SK-N-SH (cell line): ENCODE data around the gene C1orf50. TPM values are rescaled to one million over a fixed set of nuclear protein-coding genes. Genes with fewer than 3 reads are reported as not detected.
A peak's percentile ranks its signal among the peaks of the same experiment; 100 is the strongest.

Experiments used
- CTCF ChIA-PET: fragments of 300-600, 350-600 bp; formaldehyde crosslinking; extraction: SDS; loops from one replicate; lab custom pipeline; 2021; lab: Yijun Ruan, JAX
- POLR2A ChIA-PET: fragments of 350-600 bp; sonication (Branson Sonifier 250); formaldehyde crosslinking; extraction: SDS; loops from one replicate; lab custom pipeline; 2020; ENCODE audit warnings: antibody characterized with exemption, inconsistent platforms; lab: Yijun Ruan, JAX
- DNase-seq: peaks from one replicate; pipeline ENCODE4 v3.0.0; 2012
- H2AFZ ChIP-seq: fragments of 200-600 bp; sonication (generic); 2 replicates; pipeline ENCODE4 v1.8.1; 2016; ENCODE audit warnings: antibody characterized with exemption, mild to moderate bottlenecking, low read depth
- H3F3A ChIP-seq: fragments of 200-600 bp; sonication (generic); replicated peaks from 2 replicates; pipeline ENCODE3; 2016; ENCODE audit warnings: antibody characterized with exemption, mild to moderate bottlenecking; ENCODE audit not compliant: insufficient read depth
- H3K27ac ChIP-seq, 2 experiments: fragments of 200-500 bp in 1 of 2; fragments of 200-600 bp in 1 of 2; sonication (Bioruptor generic) in 1 of 2; sonication (generic), shearing (Covaris generic) in 1 of 2; 2 replicates each; pipeline versions ENCODE4 v1.5.1 to v1.6.1; 2014 to 2016; ENCODE audit warnings: low read depth in 2 of 2, inconsistent platforms in 1 of 2, low read length in 1 of 2, mild to moderate bottlenecking in 1 of 2, mixed read lengths in 1 of 2
- H3K27me3 ChIP-seq: fragments of 200-600 bp; sonication (generic), shearing (Covaris generic); 2 replicates; pipeline ENCODE4 v1.6.1; 2016; ENCODE audit warnings: mixed run types; ENCODE audit not compliant: insufficient read depth
- H3K36me3 ChIP-seq, 2 experiments: fragments of 200-500 bp in 1 of 2; fragments of 200-600 bp in 1 of 2; sonication (Bioruptor generic) in 1 of 2; sonication (generic) in 1 of 2; replicated peaks in 1 of 2; 2 replicates each; pipeline versions ENCODE3 to v1.5.1; 2014 to 2016; ENCODE audit warnings: low read length in 1 of 2, mild to moderate bottlenecking in 1 of 2; ENCODE audit not compliant: insufficient read depth in 2 of 2, control insufficient read depth in 1 of 2
- H3K4me1 ChIP-seq, 2 experiments: fragments of 200-500 bp in 1 of 2; fragments of 200-600 bp in 1 of 2; sonication (Bioruptor generic) in 1 of 2; sonication (generic), shearing (Covaris generic) in 1 of 2; 2 replicates each; pipeline versions ENCODE4 v1.5.1 to v1.6.1; 2014 to 2016; ENCODE audit warnings: low read depth in 1 of 2, low read length in 1 of 2, mixed run types in 1 of 2; ENCODE audit not compliant: insufficient read depth in 2 of 2, control insufficient read depth in 1 of 2
- H3K4me2 ChIP-seq: fragments of 200-600 bp; sonication (generic), shearing (Covaris generic); 2 replicates; pipeline ENCODE4 v1.6.1; 2017; ENCODE audit warnings: mixed run types
- H3K4me3 ChIP-seq, 2 experiments: fragments of 200-500 bp in 1 of 2; fragments of 200-600 bp in 1 of 2; sonication (Bioruptor generic) in 1 of 2; sonication (generic), shearing (Covaris generic) in 1 of 2; 2 replicates each; pipeline versions ENCODE4 v1.5.1 to v1.8.1; 2014 to 2016; ENCODE audit warnings: low read depth in 2 of 2, inconsistent platforms in 1 of 2, low read length in 1 of 2, mild to moderate bottlenecking in 1 of 2, mixed read lengths in 1 of 2, moderate library complexity in 1 of 2
- H3K79me2 ChIP-seq: fragments of 200-600 bp; sonication (generic); 2 replicates; pipeline ENCODE4 v1.8.1; 2017; ENCODE audit warnings: mild to moderate bottlenecking; ENCODE audit not compliant: insufficient read depth
- H3K9ac ChIP-seq: fragments of 200-600 bp; sonication (generic); 2 replicates; pipeline ENCODE4 v1.6.1; 2017; ENCODE audit warnings: mixed run types
- H3K9me2 ChIP-seq: fragments of 200-600 bp; sonication (generic); 2 replicates; pipeline ENCODE4 v1.6.1; 2017; ENCODE audit warnings: mixed run types
- H3K9me3 ChIP-seq: fragments of 200-600 bp; sonication (generic); 2 replicates; pipeline ENCODE4 v1.6.1; 2017; ENCODE audit warnings: mixed run types, mild to moderate bottlenecking, moderate library complexity
- H4K20me1 ChIP-seq: fragments of 200-600 bp; sonication (generic); 2 replicates; pipeline ENCODE4 v1.6.1; 2017; ENCODE audit warnings: mild to moderate bottlenecking, mixed run types; ENCODE audit not compliant: insufficient read depth
- CHD2 ChIP-seq: fragments of 150-350 bp; IDR thresholded peaks from 2 replicates; pipeline ENCODE4 v1.6.1; 2018; ENCODE audit warnings: low read length; ENCODE audit not compliant: partially characterized antibody
- ELF1 ChIP-seq: IDR thresholded peaks from 2 replicates; pipeline ENCODE4 v1.4.0; 2012
- EP300 ChIP-seq, 2 experiments: IDR thresholded peaks; 2 replicates each; pipeline versions ENCODE4 v1.4.0 to v1.6.1; 2012; ENCODE audit warnings: borderline replicate concordance in 1 of 2, low read depth in 1 of 2, low read length in 1 of 2
- FOXM1 ChIP-seq: IDR thresholded peaks from 2 replicates; pipeline ENCODE4 v1.4.0; 2012; ENCODE audit warnings: low read depth, mild to moderate bottlenecking
- JUND ChIP-seq: IDR thresholded peaks from 2 replicates; pipeline ENCODE4 v1.4.0; 2012
- MEF2A ChIP-seq: IDR thresholded peaks from 2 replicates; pipeline ENCODE4 v1.4.0; 2012; ENCODE audit warnings: low read depth, borderline replicate concordance
- MXI1 ChIP-seq: IDR thresholded peaks from 2 replicates; pipeline ENCODE4 v1.6.1; 2012; ENCODE audit warnings: mild to moderate bottlenecking, low read depth, low read length, improper control_type of control experiment
- NRF1 ChIP-seq: IDR thresholded peaks from 2 replicates; pipeline ENCODE4 v1.6.1; 2012; ENCODE audit warnings: low read depth, mild to moderate bottlenecking, low read length
- POLR2AphosphoS5 ChIP-seq: IDR thresholded peaks from 2 replicates; pipeline ENCODE4 v1.6.1; 2012; ENCODE audit warnings: low read depth, low read length
- RAD21 ChIP-seq: IDR thresholded peaks from 2 replicates; pipeline ENCODE4 v1.6.1; 2012; ENCODE audit warnings: mild to moderate bottlenecking, low read length
- RCOR1 ChIP-seq: fragments of 150-350 bp; IDR thresholded peaks from 2 replicates; pipeline ENCODE4 v1.6.1; 2017; ENCODE audit warnings: antibody characterized with exemption, low read length
- RXRA ChIP-seq: IDR thresholded peaks from 2 replicates; pipeline ENCODE4 v1.4.0; 2012; ENCODE audit warnings: low read depth, mild to moderate bottlenecking, borderline replicate concordance
- TEAD4 ChIP-seq: IDR thresholded peaks from 2 replicates; pipeline ENCODE4 v1.4.0; 2012; ENCODE audit warnings: mild to moderate bottlenecking, borderline replicate concordance; ENCODE audit not compliant: insufficient read depth
- USF1 ChIP-seq: IDR thresholded peaks from 2 replicates; pipeline ENCODE4 v1.4.0; 2012; ENCODE audit warnings: low read depth, borderline replicate concordance
- USF2 ChIP-seq: fragments of 150-350 bp; IDR thresholded peaks from 2 replicates; pipeline ENCODE4 v1.6.1; 2017; ENCODE audit warnings: antibody characterized with exemption, low read length, low read depth, borderline replicate concordance
- YY1 ChIP-seq: IDR thresholded peaks from 2 replicates; pipeline ENCODE4 v1.4.0; 2012; ENCODE audit warnings: low read depth, mild to moderate bottlenecking
- WGBS: methylation state at CpG from one replicate; pipeline ENCODE4 v1.1.6; 2017; ENCODE audit warnings: low lambda C conversion rate; 5-methylcytosine and 5-hydroxymethylcytosine counted together
- polyA plus RNA-seq, 3 experiments: library from polyadenylated mRNA; depleted of rRNA; stranded (reverse); fragments of >200 nt; gene quantifications; 2 replicates each; pipeline ENCODE4 v1.2.3, GENCODE V29; 2012
- TF ChIP-seq, protein P1 (sequence below): fragments of 200-600 bp; sonication (generic); IDR thresholded peaks from 2 replicates; pipeline ENCODE4 v1.6.1; 2017; ENCODE audit warnings: antibody characterized with exemption, mild to moderate bottlenecking, moderate library complexity

Gene C1orf50
- polyA plus RNA-seq, 1 of the 3 experiments (the other 2 are of a cell fraction) = 2.6 TPM

DNA sequence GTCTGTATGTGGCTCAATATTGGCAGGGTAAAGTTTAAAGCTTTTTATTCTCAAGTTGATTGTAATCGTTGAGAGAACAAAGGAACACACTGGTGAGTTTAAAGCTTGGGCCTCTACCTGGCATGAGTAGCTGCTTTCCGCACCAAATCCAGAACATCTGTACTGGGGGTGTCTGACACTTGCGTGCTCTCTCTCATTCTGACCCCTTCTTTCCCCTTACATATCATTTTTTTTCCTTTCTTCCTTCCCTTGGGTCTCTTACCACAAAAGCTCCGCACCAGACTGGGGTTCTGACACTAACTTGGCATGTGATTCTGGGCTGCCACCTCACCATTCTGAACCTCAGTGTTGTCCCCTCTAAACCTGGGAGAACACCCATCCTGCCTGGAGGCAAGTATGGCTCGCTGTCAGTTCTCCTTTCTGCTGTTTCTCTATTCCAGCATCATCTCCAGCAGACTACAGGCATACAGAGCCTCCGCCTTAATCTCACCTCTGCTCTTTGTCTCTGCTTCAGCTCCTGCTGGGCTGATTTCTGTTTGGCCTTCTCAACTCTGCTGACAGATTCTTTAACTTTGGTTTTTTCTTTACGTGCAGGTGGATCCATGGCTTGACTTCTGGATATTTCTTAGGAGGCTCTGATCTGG, 49.0 kb downstream of the C1orf50 start:
- peak overlapping the region; percentile 98 for H3K9ac ChIP-seq
- no peaks in the 10 kb centered on the region for H3K9me3 ChIP-seq
- H3F3A ChIP-seq = peaks cover 4% of the 10 kb centered on the region
- 31% methylated on average over 7 of the region's 7 CpGs for WGBS
- DNase-seq = no peak
- H4K20me1 ChIP-seq = no peaks in the 10 kb centered on the region
- peak overlapping the region; percentile 94 for H2AFZ ChIP-seq
- peak overlapping the region; percentile 76 to 85 for H3K4me3 ChIP-seq
- ChIA-PET POLR2A (interaction anchor here (0.7 to 1.5 kb wide), 4 partner anchors 30 to 258 kb away, joined by 3 to 4 read pairs (median 3); partner anchors contain the start of gene ZNF691), CTCF (interaction anchor here (1.2 to 1.9 kb wide), 5 partner anchors 9 to 52 kb away, joined by 3 to 7 read pairs (median 7); partner anchors contain the start of gene ZNF691)
- peak overlapping the region; percentile 98 to 99 for H3K27ac ChIP-seq
- peak overlapping the region; percentile 87 for H3K4me2 ChIP-seq
- peaks cover 0 to 14% of the 10 kb centered on the region in 2 experiments for H3K36me3 ChIP-seq
- peaks cover 30% of the 10 kb centered on the region for H3K79me2 ChIP-seq
- no peaks in the 10 kb centered on the region for H3K9me2 ChIP-seq
- H3K27me3 ChIP-seq = no peaks in the 10 kb centered on the region
- peaks cover 8 to 15% of the 10 kb centered on the region in 2 experiments; a peak in 2 of 4 replicates for H3K4me1 ChIP-seq
- TF ChIP-seq ELF1 (no peak), RCOR1 (no peak), NRF1 (no peak), USF1 (no peak), POLR2AphosphoS5 (no peak), RAD21 (no peak), MEF2A (no peak)
- TF ChIP-seq, protein P1, sequence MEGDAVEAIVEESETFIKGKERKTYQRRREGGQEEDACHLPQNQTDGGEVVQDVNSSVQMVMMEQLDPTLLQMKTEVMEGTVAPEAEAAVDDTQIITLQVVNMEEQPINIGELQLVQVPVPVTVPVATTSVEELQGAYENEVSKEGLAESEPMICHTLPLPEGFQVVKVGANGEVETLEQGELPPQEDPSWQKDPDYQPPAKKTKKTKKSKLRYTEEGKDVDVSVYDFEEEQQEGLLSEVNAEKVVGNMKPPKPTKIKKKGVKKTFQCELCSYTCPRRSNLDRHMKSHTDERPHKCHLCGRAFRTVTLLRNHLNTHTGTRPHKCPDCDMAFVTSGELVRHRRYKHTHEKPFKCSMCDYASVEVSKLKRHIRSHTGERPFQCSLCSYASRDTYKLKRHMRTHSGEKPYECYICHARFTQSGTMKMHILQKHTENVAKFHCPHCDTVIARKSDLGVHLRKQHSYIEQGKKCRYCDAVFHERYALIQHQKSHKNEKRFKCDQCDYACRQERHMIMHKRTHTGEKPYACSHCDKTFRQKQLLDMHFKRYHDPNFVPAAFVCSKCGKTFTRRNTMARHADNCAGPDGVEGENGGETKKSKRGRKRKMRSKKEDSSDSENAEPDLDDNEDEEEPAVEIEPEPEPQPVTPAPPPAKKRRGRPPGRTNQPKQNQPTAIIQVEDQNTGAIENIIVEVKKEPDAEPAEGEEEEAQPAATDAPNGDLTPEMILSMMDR = no peak

- Histone ChIP-seq H3K79me2 (peaks cover 30% of the 10 kb centered on the region), H3K4me2 (peak within 1 kb of the TSS; percentile 87), H2AFZ (peak within 1 kb of the TSS; percentile 94), H3K9me3 (no peaks in the 10 kb centered on the region), H3K4me3 (peak within 1 kb of the TSS; percentile 76 to 85), H3K36me3 (peaks cover 0 to 10% of the 10 kb centered on the region in 2 experiments), H3K9me2 (no peaks in the 10 kb centered on the region), H3K27ac (peak within 1 kb of the TSS; percentile 98 to 99), H3K4me1 (peaks cover 9 to 12% of the 10 kb centered on the region in 2 experiments; a peak in 2 of 4 replicates), H3F3A (peaks cover 4% of the 10 kb centered on the region), H3K27me3 (no peaks in the 10 kb centered on the region), H4K20me1 (no peaks in the 10 kb centered on the region), H3K9ac (peak within 1 kb of the TSS; percentile 98)
- ChIA-PET POLR2A (interaction anchor here (0.7 to 1.5 kb wide), 6 partner anchors 17 to 257 kb away, joined by 3 to 5 read pairs (median 3); partner anchors contain the start of gene ZNF691), CTCF (interaction anchor here (1.2 to 1.9 kb wide), 6 partner anchors 10 to 97 kb away, joined by 3 to 7 read pairs (median 6); partner anchors contain the start of gene ZNF691)
- peak; percentile 98 for DNase-seq
- 3% methylated on average over 5 of the region's 66 CpGs for WGBS
- peak; percentile 88 for TF ChIP-seq YY1
- no peak for TF ChIP-seq RXRA
- TF ChIP-seq EP300 (IDR thresholded peaks at IDR 0.05; ENCODE audit: borderline replicate concordance in 1 of 2, low read depth in 1 of 2, low read length in 1 of 2) = 0 out of 4 replicates have a peak, but pooled peaks of 1 of the 2 experiments have one; percentile 14
- TF ChIP-seq CHD2 = no peak
- TF ChIP-seq RAD21 = no peak
- no peak for TF ChIP-seq TEAD4
- TF ChIP-seq NRF1 = peak; percentile 82
- no peak for TF ChIP-seq FOXM1
- peak; percentile 46; the same call in 1 of the 2 replicates for TF ChIP-seq MXI1
- TF ChIP-seq USF2 = no peak
- TF ChIP-seq JUND = no peak
Measured at GRCh38 chr1:42816585-42817439, 49.8 kb downstream of the C1orf50 start, which contains the start of the genes ERMAP and SVBP. TSS of gene ERMAP (plus strand) at chr1:42817122. CDS start at chr1:42830449, 13,327 bp downstream. TSS of gene SVBP (minus strand) at chr1:42817397. CDS start at chr1:42816544, 853 bp downstream.
